ENCODE results near the gene LHX1. TPM values are rescaled to one million over a fixed set of nuclear protein-coding genes. Genes with fewer than 3 reads are reported as not detected.

Gene LHX1
- total RNA-seq, 4 donors from 2014 or later = not detected

DNA sequence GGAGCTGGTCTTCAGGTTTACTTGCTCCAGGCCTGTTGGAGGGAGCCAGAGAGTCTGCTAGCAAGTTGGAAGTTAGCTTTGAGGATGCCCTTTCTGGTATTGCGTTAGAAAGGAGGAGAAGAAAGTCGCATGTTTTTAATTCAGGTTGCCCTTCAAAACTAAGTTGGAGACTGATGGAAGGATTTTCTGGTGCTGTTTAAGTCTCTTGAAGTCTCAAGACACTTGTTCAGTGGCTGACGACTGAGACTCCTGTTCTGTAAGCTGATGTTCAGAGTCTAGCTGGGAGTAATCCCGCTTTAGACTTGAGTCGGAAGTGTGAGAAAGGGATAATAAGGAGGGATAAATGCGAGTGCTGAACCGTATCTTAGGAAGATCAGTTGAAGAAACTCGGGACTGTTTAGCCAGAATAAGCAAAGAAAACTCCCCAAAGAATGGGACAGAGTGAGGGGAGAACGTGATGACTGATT, 12.2 kb downstream of the LHX1 start:
- H3K27ac ChIP-seq = peak overlapping the region; percentile 87 to 93 (median 91)
- peaks cover 35% of the 10 kb centered on the region for H3K27me3 ChIP-seq
- H3K36me3 ChIP-seq = peaks cover 0 to 27% (median 13%) of the 10 kb centered on the region in 4 donors
- peak overlapping the region; percentile 31 to 89 (median 74) for H3K4me3 ChIP-seq
- TF ChIP-seq, protein P1, sequence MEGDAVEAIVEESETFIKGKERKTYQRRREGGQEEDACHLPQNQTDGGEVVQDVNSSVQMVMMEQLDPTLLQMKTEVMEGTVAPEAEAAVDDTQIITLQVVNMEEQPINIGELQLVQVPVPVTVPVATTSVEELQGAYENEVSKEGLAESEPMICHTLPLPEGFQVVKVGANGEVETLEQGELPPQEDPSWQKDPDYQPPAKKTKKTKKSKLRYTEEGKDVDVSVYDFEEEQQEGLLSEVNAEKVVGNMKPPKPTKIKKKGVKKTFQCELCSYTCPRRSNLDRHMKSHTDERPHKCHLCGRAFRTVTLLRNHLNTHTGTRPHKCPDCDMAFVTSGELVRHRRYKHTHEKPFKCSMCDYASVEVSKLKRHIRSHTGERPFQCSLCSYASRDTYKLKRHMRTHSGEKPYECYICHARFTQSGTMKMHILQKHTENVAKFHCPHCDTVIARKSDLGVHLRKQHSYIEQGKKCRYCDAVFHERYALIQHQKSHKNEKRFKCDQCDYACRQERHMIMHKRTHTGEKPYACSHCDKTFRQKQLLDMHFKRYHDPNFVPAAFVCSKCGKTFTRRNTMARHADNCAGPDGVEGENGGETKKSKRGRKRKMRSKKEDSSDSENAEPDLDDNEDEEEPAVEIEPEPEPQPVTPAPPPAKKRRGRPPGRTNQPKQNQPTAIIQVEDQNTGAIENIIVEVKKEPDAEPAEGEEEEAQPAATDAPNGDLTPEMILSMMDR (IDR thresholded peaks at IDR 0.05) = no peak
- TF ChIP-seq POLR2A (IDR thresholded peaks at IDR 0.05) (no peak), EP300 (IDR thresholded peaks at IDR 0.05; ENCODE audit: low read depth) (no peak), POLR2AphosphoS5 (IDR thresholded peaks at IDR 0.05) (no peak)
- H3K4me1 ChIP-seq = peaks cover 10 to 27% (median 18%) of the 10 kb centered on the region in 4 donors
- WGBS, 2 donors (ENCODE audit: low coverage in 1 of 2) = 5 to 7% methylated on average over 7 to 9 of the region's 9 CpGs
- in situ Hi-C loops (cut with MboI; ENCODE audit: low pct_ligation_motif_present in 1 of 4, low pct_unique_long_range_greater_than_20kb in 1 of 4, low sequenced_read_pairs in 3 of 4) = no loop called here
- H3K9me3 ChIP-seq = no peaks in the 10 kb centered on the region
- intact Hi-C loops (cut with DNase I; ENCODE audit: low total_unique reads) = no loop called here
- DNase-seq = no peak

DNA sequence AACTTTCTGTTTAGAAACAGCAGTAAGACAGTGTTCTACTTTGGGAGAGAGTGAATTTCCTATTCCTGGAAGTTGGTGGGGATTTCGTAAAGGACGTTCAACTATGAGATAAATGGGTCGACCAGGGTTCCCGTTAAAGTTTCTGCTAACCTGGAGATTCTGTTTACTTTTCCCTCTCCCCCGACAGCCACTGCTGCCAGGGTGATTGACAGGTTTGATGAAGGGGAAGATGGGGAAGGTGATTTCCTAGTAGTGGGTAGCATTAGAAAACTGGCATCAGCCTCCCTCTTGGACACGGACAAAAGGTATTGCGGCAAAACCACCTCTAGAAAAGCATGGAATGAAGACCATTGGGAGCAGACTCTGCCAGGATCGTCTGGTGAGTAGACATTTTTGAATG, 12.8 kb downstream of the LHX1 start:
- TF ChIP-seq, protein P1 (IDR thresholded peaks at IDR 0.05) = no peak
- no peak for TF ChIP-seq POLR2AphosphoS5 (IDR thresholded peaks at IDR 0.05)
- TF ChIP-seq EP300 (IDR thresholded peaks at IDR 0.05; ENCODE audit: low read depth) = no peak
- TF ChIP-seq POLR2A (IDR thresholded peaks at IDR 0.05) = no peak
- intact Hi-C loops (cut with DNase I; ENCODE audit: low total_unique reads) (no loop called here), in situ Hi-C loops (cut with MboI; ENCODE audit: low pct_ligation_motif_present in 1 of 4, low pct_unique_long_range_greater_than_20kb in 1 of 4, low sequenced_read_pairs in 3 of 4) (loop anchor here in 1 of 4 donors (10.0 kb wide), 1 partner anchor 65 kb away; no protein-coding TSS in a partner anchor)
- Histone ChIP-seq H3K27ac (no peak overlapping the region), H3K36me3 (peaks cover 0 to 32% (median 14%) of the 10 kb centered on the region in 4 donors), H3K4me3 (peak overlapping the region in 3 of 4 donors; percentile 74 to 89 (median 75)), H3K9me3 (no peaks in the 10 kb centered on the region), H3K4me1 (peaks cover 10 to 27% (median 18%) of the 10 kb centered on the region in 4 donors), H3K27me3 (peaks cover 29% of the 10 kb centered on the region)
- no peak for DNase-seq
- 65% methylated on average over 8 of the region's 8 CpGs; no CpG with 5 or more reads in 1 of the 2 donors for WGBS, 2 donors (ENCODE audit: low coverage in 1 of 2)

DNA sequence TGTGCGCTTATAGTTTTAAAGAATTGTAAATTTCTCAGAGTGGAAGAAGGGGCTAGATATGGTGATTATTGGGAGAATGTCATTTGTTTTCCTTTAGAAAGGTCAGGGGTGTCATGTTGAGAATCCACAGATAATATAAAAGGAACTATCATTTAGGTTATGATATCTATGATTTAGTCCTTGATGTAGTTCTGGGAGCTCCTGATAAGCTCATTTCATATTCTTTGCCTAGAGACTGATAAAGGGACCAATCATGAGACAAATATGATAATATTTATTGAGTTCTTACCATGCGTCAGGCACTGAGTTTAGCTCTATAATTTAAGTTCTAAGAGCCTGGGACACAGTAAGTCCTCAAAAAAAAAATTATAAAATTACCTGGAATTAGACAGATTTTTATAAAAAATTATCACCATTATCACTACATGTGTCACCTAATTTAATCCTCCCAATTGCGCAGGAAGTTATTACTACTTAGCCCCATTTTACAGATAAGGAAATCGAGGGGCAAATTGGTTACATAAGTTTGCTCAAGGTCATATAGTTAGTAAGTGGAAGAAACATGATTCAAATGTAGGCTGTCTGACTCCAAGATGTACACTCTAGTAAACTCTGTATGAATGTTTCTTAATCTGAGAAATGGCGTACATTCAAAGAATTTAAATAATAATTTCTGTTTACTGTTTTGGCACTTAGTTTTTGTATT, 14.0 kb downstream of the LHX1 start:
- in situ Hi-C loops (cut with MboI; ENCODE audit: low pct_ligation_motif_present in 1 of 4, low pct_unique_long_range_greater_than_20kb in 1 of 4, low sequenced_read_pairs in 3 of 4) (loop anchor here in 1 of 4 donors (10.0 kb wide), 1 partner anchor 64 kb away; no protein-coding TSS in a partner anchor), intact Hi-C loops (cut with DNase I; ENCODE audit: low total_unique reads) (no loop called here)
- TF ChIP-seq, protein P1 (IDR thresholded peaks at IDR 0.05) = no peak
- TF ChIP-seq EP300 (IDR thresholded peaks at IDR 0.05; ENCODE audit: low read depth) = no peak
- no peak for TF ChIP-seq POLR2A (IDR thresholded peaks at IDR 0.05)
- TF ChIP-seq POLR2AphosphoS5 (IDR thresholded peaks at IDR 0.05) = no peak
- Histone ChIP-seq H3K4me1 (peaks cover 10 to 27% (median 18%) of the 10 kb centered on the region in 4 donors), H3K4me3 (no peak overlapping the region), H3K9me3 (no peaks in the 10 kb centered on the region), H3K27ac (no peak overlapping the region), H3K27me3 (peaks cover 17% of the 10 kb centered on the region), H3K36me3 (peaks cover 0 to 42% (median 17%) of the 10 kb centered on the region in 4 donors)
- 96% methylated on average over 5 of the region's 5 CpGs for WGBS, 2 donors (ENCODE audit: low coverage in 1 of 2)
- DNase-seq = no peak

DNA sequence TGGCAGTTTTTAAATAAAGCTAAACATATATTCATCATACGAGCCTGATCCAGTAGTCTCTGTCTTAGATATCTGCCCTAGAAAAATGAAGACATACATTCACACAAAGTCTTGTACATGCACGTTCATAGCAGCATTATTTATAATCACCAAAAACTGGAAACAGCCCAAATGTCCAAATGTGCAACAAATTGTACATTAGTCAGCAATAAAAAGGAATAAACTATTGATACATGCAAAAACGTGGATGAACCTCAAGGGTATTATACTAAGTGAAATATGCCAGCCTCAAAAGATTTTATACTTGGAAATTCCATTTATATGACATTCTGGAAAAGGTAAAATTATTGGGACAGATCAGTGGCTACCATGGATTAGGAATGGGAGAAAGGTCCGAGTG, 34.2 kb downstream of the LHX1 start:
- WGBS, 2 donors (ENCODE audit: low coverage in 1 of 2) = 72 to 80% methylated on average over 3 to 4 of the region's 4 CpGs
- Histone ChIP-seq H3K27ac (no peak overlapping the region), H3K27me3 (no peaks in the 10 kb centered on the region), H3K4me1 (peaks cover 0 to 16% (median 0%) of the 10 kb centered on the region in 4 donors), H3K36me3 (peaks cover 0 to 20% (median 0%) of the 10 kb centered on the region in 4 donors), H3K4me3 (no peak overlapping the region), H3K9me3 (no peaks in the 10 kb centered on the region)
- no peak for TF ChIP-seq EP300 (IDR thresholded peaks at IDR 0.05; ENCODE audit: low read depth)
- TF ChIP-seq, protein P1 (IDR thresholded peaks at IDR 0.05) = no peak
- no peak for TF ChIP-seq POLR2AphosphoS5 (IDR thresholded peaks at IDR 0.05)
- no peak for TF ChIP-seq POLR2A (IDR thresholded peaks at IDR 0.05)
- in situ Hi-C loops (cut with MboI; ENCODE audit: low pct_ligation_motif_present in 1 of 4, low pct_unique_long_range_greater_than_20kb in 1 of 4, low sequenced_read_pairs in 3 of 4) = no loop called here
- intact Hi-C loops (cut with DNase I; ENCODE audit: low total_unique reads) = no loop called here
- no peak for DNase-seq
